B cell (primary cell): ENCODE data around the gene MNAT1. TPM values are rescaled to one million over a fixed set of nuclear protein-coding genes. Genes with fewer than 3 reads are reported as not detected.

Source experiments
- ATAC-seq: fragments of 200-7000 bp; cut with Tn5 transposase; one replicate; pipeline ENCODE4 v1.10.0; 2021; ENCODE audit warnings: low read depth, mild to moderate bottlenecking, moderate number of reproducible peaks, moderate library complexity
- CTCF ChIA-PET: fragments of 350-600 bp; sonication (Branson Sonifier 250); formaldehyde crosslinking; loops from one replicate; lab custom pipeline; 2021; ENCODE audit warnings: antibody characterized with exemption, inconsistent platforms; lab: Charles Lee
- POLR2A ChIA-PET: fragments of 350-600 bp; sonication (Branson Sonifier 250); formaldehyde crosslinking; loops from one replicate; lab custom pipeline; 2021; ENCODE audit warnings: antibody characterized with exemption; lab: Charles Lee
- DNase-seq: peaks from one replicate; pipeline ENCODE4 v3.0.0; 2013
- H2AFZ ChIP-seq: 2 replicates; pipeline ENCODE4 v1.6.1; 2012; ENCODE audit warnings: mild to moderate bottlenecking, low read depth, low read length; ENCODE audit not compliant: insufficient read depth, poor library complexity, severe bottlenecking
- H3K27ac ChIP-seq, 2 donors: 1 replicate in 1 of 2; 2 replicates in 1 of 2; pipeline ENCODE4 v1.5.1; 2012 to 2013; ENCODE audit warnings: low read length in 2 of 2, mild to moderate bottlenecking in 2 of 2, moderate library complexity in 1 of 2
- H3K27me3 ChIP-seq, 4 experiments: fragments of 200-600 bp in 1 of 4; sonication (generic) in 1 of 4; replicated peaks in 1 of 4; 1 replicate in 2 of 4; 2 replicates in 2 of 4; pipeline versions ENCODE4 v1.6.1 to v1.7.0; 2013 to 2016; ENCODE audit warnings: low read length in 3 of 4, mild to moderate bottlenecking in 2 of 4, mixed read lengths in 1 of 4, moderate library complexity in 1 of 4; ENCODE audit not compliant: insufficient read depth in 4 of 4, control insufficient read depth in 3 of 4; ENCODE audit errors: control extremely low read depth in 1 of 4
- H3K36me3 ChIP-seq, 2 experiments: replicated peaks in 1 of 2; 1 replicate in 1 of 2; 2 replicates in 1 of 2; pipeline versions ENCODE4 v1.6.1 to v1.7.1; 2013; ENCODE audit warnings: low read length in 1 of 2; ENCODE audit not compliant: insufficient read depth in 2 of 2, control insufficient read depth in 1 of 2; ENCODE audit errors: control extremely low read depth in 1 of 2, extremely low read depth in 1 of 2
- H3K4me1 ChIP-seq, 2 donors: fragments of 200-600 bp in 1 of 2; sonication (generic) in 1 of 2; 1 replicate in 1 of 2; 2 replicates in 1 of 2; pipeline versions ENCODE4 v1.5.1 to v1.6.1; 2013 to 2017; ENCODE audit warnings: low read length in 2 of 2; ENCODE audit not compliant: control insufficient read depth in 2 of 2, insufficient read depth in 2 of 2
- H3K4me2 ChIP-seq: replicated peaks from 2 replicates; pipeline ENCODE3; 2012; ENCODE audit warnings: mild to moderate bottlenecking, low read depth, low read length; ENCODE audit not compliant: poor library complexity, severe bottlenecking
- H3K4me3 ChIP-seq, 5 experiments: fragments of 200-600 bp in 1 of 5; sonication (generic) in 1 of 5; 1 replicate in 3 of 5; 2 replicates in 2 of 5; pipeline versions ENCODE4 v1.5.1 to v1.7.0; 2011 to 2016; ENCODE audit warnings: low read length in 4 of 5, mild to moderate bottlenecking in 4 of 5, low read depth in 2 of 5, control low read depth in 1 of 5, moderate library complexity in 1 of 5; ENCODE audit not compliant: insufficient read depth in 1 of 5; ENCODE audit errors: control extremely low read depth in 1 of 5, extremely low read depth in 1 of 5
- H3K79me2 ChIP-seq: fragments of 200-600 bp; sonication (generic); one replicate; pipeline ENCODE4 v1.6.0; 2016; ENCODE audit warnings: low read length; ENCODE audit not compliant: control insufficient read depth, insufficient read depth
- H3K9ac ChIP-seq: fragments of 200-600 bp; sonication (generic); 2 replicates; pipeline ENCODE4 v1.6.1; 2017; ENCODE audit warnings: mild to moderate bottlenecking, low read length, moderate library complexity
- H3K9me3 ChIP-seq, 3 donors: one replicate each; pipeline versions ENCODE4 v1.6.1 to v1.7.1; 2013; ENCODE audit warnings: low read length in 2 of 3; ENCODE audit not compliant: control insufficient read depth in 2 of 3, insufficient read depth in 1 of 3; ENCODE audit errors: control extremely low read depth in 1 of 3
- H4K20me1 ChIP-seq: 2 replicates; pipeline ENCODE4 v1.6.0; 2012; ENCODE audit warnings: mild to moderate bottlenecking, low read length; ENCODE audit not compliant: insufficient read depth, control insufficient read depth, poor library complexity, severe bottlenecking
- H3K27ac Mint-ChIP-seq: one replicate; pipeline ENCODE4 v1.8.0; 2021; ENCODE audit warnings: mixed read lengths
- H3K27me3 Mint-ChIP-seq: one replicate; pipeline ENCODE4 v1.8.0; 2021; ENCODE audit warnings: mixed read lengths
- H3K4me1 Mint-ChIP-seq: one replicate; pipeline ENCODE4 v1.8.0; 2021; ENCODE audit warnings: mixed read lengths
- H3K4me3 Mint-ChIP-seq: one replicate; pipeline ENCODE4 v1.8.0; 2021; ENCODE audit warnings: mixed read lengths
- H3K9me3 Mint-ChIP-seq: one replicate; pipeline ENCODE4 v1.8.0; 2022; ENCODE audit warnings: mixed read lengths; ENCODE audit not compliant: insufficient read depth
- CTCF ChIP-seq: fragments of 200-600 bp; IDR thresholded peaks from one replicate; pipeline ENCODE4 v1.8.0; 2022; ENCODE audit warnings: antibody characterized with exemption, mild to moderate bottlenecking
- EZH2 ChIP-seq: IDR thresholded peaks from 2 replicates; pipeline ENCODE4 v1.6.1; 2012; ENCODE audit warnings: borderline replicate concordance, low read depth, mild to moderate bottlenecking, moderate library complexity, low read length; ENCODE audit not compliant: insufficient read depth, poor library complexity, severe bottlenecking
- WGBS: methylation state at CpG from one replicate; pipeline ENCODE4 v1.1.5; 2013; ENCODE audit warnings: missing lambda C conversion rate; ENCODE audit not compliant: insufficient coverage; 5-methylcytosine and 5-hydroxymethylcytosine counted together
- intact Hi-C: fragments of 100-400 bp; cut with micrococcal nuclease; formaldehyde crosslinking; loops from one replicate; pipeline ENCODE4 v1.10.0; 2022
- polyA plus RNA-seq: library from polyadenylated mRNA; depleted of rRNA; stranded (reverse); fragments of >200 nt; gene quantifications from 2 replicates; pipeline ENCODE4 v1.2.3, GENCODE V29; 2012
- total RNA-seq, 2 donors: library from RNA; stranded (reverse); fragments of 120-200 nt in 1 of 2; gene quantifications; 1 replicate in 1 of 2; 2 replicates in 1 of 2; pipeline versions ENCODE4 v1.2.3 to v1.2.4, GENCODE V29; 2013 to 2022

Gene MNAT1
- total and polyA plus RNA-seq, 2 donors (not counting 1 experiment from before 2014, with no cell fraction given) = 15.2 to 28.2 TPM

GRCh38 chr14:60861545-60862140, 127.1 kb downstream of the MNAT1 start:
- H3K9me3 Mint-ChIP-seq = peaks cover 3% of the 10 kb centered on the region

GRCh38 chr14:60862283-60862682, 127.7 kb downstream of the MNAT1 start:
- POLR2A ChIA-PET = no interaction called here
- Histone ChIP-seq H3K9me3 (no peaks in the 10 kb centered on the region), H3K4me1 (no peaks in the 10 kb centered on the region), H3K27ac (no peak overlapping the region), H3K36me3 (no peaks in the 10 kb centered on the region), H4K20me1 (no peaks in the 10 kb centered on the region), H3K79me2 (no peaks in the 10 kb centered on the region), H3K9ac (no peak overlapping the region), H3K27me3 (no peaks in the 10 kb centered on the region), H2AFZ (no peak overlapping the region), H3K4me3 (no peak overlapping the region), H3K4me2 (no peak overlapping the region)
- Mint-ChIP-seq H3K4me1 (no peaks in the 10 kb centered on the region), H3K9me3 (peaks cover 3% of the 10 kb centered on the region), H3K4me3 (no peak overlapping the region), H3K27ac (no peak overlapping the region), H3K27me3 (no peaks in the 10 kb centered on the region)
- CTCF ChIA-PET = no interaction called here
- no peak for ATAC-seq
- DNase-seq = no peak
- no peak for TF ChIP-seq CTCF
- no peak for TF ChIP-seq EZH2
- intact Hi-C loops = no loop called here
- no CpG with 5 or more reads among the region's 2 CpGs for WGBS

More at GRCh38 chr14:60861545-60862140, 127.1 kb downstream of the MNAT1 start:
- WGBS = no CpG with 5 or more reads among the region's 3 CpGs
- H3K4me1 Mint-ChIP-seq = no peaks in the 10 kb centered on the region
- POLR2A ChIA-PET = no interaction called here
- intact Hi-C loops = no loop called here
- H3K27me3 Mint-ChIP-seq = no peaks in the 10 kb centered on the region
- Histone ChIP-seq H3K27ac (no peak overlapping the region), H3K79me2 (no peaks in the 10 kb centered on the region), H3K4me1 (no peaks in the 10 kb centered on the region), H3K9me3 (peaks cover 0 to 3% (median 0%) of the 10 kb centered on the region in 3 donors), H3K27me3 (no peaks in the 10 kb centered on the region), H3K4me2 (no peak overlapping the region), H3K36me3 (no peaks in the 10 kb centered on the region), H3K4me3 (no peak overlapping the region), H2AFZ (no peak overlapping the region), H4K20me1 (no peaks in the 10 kb centered on the region), H3K9ac (no peak overlapping the region)
- no peak for TF ChIP-seq EZH2
- no peak for TF ChIP-seq CTCF
- DNase-seq (no peak), ATAC-seq (no peak)
- no peak overlapping the region for H3K27ac Mint-ChIP-seq
- CTCF ChIA-PET = no interaction called here
- H3K4me3 Mint-ChIP-seq = no peak overlapping the region
